SK-N-SH treated with all-trans-retinoic acid at 6 μM for 48 hours (cell line): ENCODE results near the gene PFKFB2.

Experiments used
- ATAC-seq: fragments of 200-7000 bp; cut with Tn5 transposase; 3 replicates; pipeline ENCODE4 v1.9.1; 2020; ENCODE audit warnings: mild to moderate bottlenecking, moderate library complexity
- ARNTL ChIP-seq: fragments of 450-650 bp; formaldehyde crosslinking; IDR thresholded peaks from 2 replicates; pipeline ENCODE4 v1.5.0; 2020; ENCODE audit warnings: low read depth, mild to moderate bottlenecking, moderate library complexity, borderline replicate concordance
- BACH2 ChIP-seq: fragments of 250-450 bp; sonication (Bioruptor Pico); IDR thresholded peaks from 2 replicates; pipeline ENCODE4 v1.9.0; 2021; ENCODE audit warnings: mild to moderate bottlenecking, borderline replicate concordance
- CSDC2 ChIP-seq: fragments of 250-450 bp; sonication (Bioruptor Pico); IDR thresholded peaks from 2 replicates; pipeline ENCODE4 v1.5.0; 2020; ENCODE audit warnings: mild to moderate bottlenecking, moderate library complexity
- ESRRG ChIP-seq: fragments of 250-450 bp; sonication (Bioruptor Pico); IDR thresholded peaks from 2 replicates; pipeline ENCODE4 v1.6.1; 2021; ENCODE audit warnings: mild to moderate bottlenecking
- ISL1 ChIP-seq: fragments of 250-450 bp; sonication (Bioruptor Pico); IDR thresholded peaks from 2 replicates; pipeline ENCODE4 v2.1.2; 2022; ENCODE audit warnings: mild to moderate bottlenecking, moderate library complexity
- PPARA ChIP-seq: fragments of 250-450 bp; sonication (Bioruptor Pico); IDR thresholded peaks from 2 replicates; pipeline ENCODE4 v1.5.0; 2020; ENCODE audit warnings: mild to moderate bottlenecking, borderline replicate concordance
- TOX ChIP-seq: fragments of 250-450 bp; sonication (Bioruptor Pico); IDR thresholded peaks from 2 replicates; pipeline ENCODE4 v1.8.0; 2021; ENCODE audit warnings: mild to moderate bottlenecking, moderate library complexity, borderline replicate concordance
- ZC3H10 ChIP-seq: fragments of 250-450 bp; sonication (Bioruptor Pico); IDR thresholded peaks from 2 replicates; pipeline ENCODE4 v1.5.1; 2021; ENCODE audit warnings: mild to moderate bottlenecking, moderate library complexity
- ZFP3 ChIP-seq: fragments of 250-450 bp; sonication (Bioruptor Pico); IDR thresholded peaks from 2 replicates; pipeline ENCODE4 v1.5.0; 2020; ENCODE audit warnings: mild to moderate bottlenecking, moderate library complexity
- ZFP30 ChIP-seq: fragments of 450-650 bp; formaldehyde crosslinking; IDR thresholded peaks from 2 replicates; pipeline ENCODE4 v1.5.0; 2022; ENCODE audit warnings: mild to moderate bottlenecking, moderate library complexity
- ZNF70 ChIP-seq: fragments of 450-650 bp; formaldehyde crosslinking; IDR thresholded peaks from 2 replicates; pipeline ENCODE4 v1.5.0; 2020; ENCODE audit warnings: mild to moderate bottlenecking, moderate library complexity
- TF ChIP-seq, protein P1 (sequence below): fragments of 250-450 bp; sonication (Bioruptor Pico); IDR thresholded peaks from 2 replicates; pipeline ENCODE4 v1.8.0; 2021; ENCODE audit warnings: low read depth, mild to moderate bottlenecking, moderate library complexity, borderline replicate concordance
- TF ChIP-seq, protein P2 (sequence below): fragments of 250-450 bp; sonication (Bioruptor Pico); IDR thresholded peaks from 2 replicates; pipeline ENCODE4 v1.5.1; 2020; ENCODE audit warnings: low read depth, mild to moderate bottlenecking, moderate library complexity
- TF ChIP-seq, protein P3 (sequence below): fragments of 250-450 bp; sonication (Bioruptor Pico); IDR thresholded peaks from 2 replicates; pipeline ENCODE4 v1.5.1; 2021; ENCODE audit warnings: mild to moderate bottlenecking, moderate library complexity

PFKFB2 gene

DNA sequence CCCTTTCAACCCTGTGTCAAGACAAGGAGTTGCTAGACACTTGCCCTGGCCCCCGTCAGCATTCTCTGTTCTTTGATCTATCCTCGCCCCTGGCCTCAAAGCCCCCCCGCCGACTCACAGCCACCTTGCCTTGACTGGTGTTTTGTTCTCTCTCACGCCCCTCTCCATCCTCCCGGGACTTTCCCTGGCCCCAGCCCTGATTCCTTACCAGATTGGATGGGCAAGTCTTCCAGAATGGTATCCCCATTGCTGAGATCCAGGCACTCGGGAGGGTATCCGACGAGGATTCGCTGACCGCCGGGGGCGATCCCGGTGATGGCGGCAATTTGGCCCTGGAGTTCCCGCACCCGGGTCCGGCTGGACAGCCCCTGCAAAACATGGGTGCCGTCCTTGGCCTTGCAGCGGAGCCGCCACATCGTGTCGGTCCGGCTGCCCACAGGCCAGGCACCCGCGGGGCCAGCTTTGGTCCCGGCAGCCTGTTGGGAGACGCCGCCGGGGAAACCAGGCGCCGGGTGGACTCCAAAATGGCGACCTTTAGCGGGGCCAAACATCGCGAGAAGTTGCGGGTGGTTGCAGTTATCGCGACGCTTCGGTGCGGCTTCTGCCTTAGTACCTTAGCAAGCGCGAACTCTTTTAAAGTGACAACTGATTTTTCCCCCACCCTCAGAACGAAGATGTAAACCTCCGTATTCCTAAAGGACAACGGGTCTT is 2.4 kb upstream of the PFKFB2 start (continued):
- no peak for TF ChIP-seq ESRRG (CRISPR knock-in tag)

DNA sequence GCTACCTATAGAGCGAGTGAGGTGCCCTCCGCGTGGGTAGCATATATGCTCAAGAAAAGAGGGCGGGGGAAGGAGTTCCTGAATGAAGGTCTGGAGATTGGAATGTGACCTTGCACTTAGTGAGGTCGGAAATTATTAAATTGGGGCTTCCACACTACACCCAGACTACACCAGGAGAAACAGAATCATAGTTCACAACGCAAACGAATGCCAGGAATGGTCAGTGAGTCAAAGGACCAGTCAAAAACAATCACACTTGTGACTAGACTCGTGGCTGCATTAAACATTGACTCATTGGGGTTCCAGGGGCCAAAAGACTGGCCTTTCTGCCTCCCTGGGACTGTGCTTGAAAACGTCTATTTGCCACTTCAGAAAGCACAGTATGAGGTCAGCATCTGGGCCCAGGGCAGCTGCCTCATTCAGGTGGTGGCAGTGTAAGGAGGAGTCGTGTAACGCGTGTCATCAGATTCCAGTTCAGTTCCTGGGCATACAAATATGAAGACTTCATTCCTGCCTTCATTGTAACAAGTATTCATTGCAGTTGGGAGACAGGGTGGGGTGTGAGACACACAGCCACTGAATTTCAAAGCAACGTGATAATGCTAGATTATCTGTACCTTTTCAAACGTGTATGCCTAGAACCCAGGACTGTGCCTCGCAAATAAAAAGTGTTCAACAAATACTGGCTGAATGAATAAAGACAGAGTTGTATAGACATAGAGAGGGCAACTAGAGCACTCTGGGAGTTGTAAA is 1.7 kb upstream of the PFKFB2 start, which contains the start of gene YOD1:
Gene YOD1 (minus strand): TSS at position 18 of the 753 bp plus-strand sequence. CDS start 178 bp downstream, outside the sequence.
- peak; percentile 3 for ATAC-seq

DNA sequence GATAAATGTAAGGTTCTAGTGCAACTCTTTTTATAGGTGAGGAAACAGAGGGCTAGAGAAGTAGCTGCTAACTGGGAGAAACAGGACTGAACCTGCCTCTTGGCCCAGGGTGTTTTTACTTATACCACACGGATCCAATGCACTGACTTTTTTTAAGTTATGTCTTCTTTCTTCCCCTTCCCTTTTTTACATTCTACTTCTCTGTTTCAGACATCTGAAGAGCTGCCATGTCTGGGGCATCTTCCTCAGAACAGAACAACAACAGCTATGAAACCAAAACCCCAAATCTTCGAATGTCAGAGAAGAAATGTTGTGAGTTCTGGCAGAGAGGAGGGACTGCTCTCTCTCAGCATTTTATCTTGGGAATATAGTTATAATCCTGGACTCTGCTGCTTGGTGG is 1.4 kb downstream of the PFKFB2 start:
- no peak for ATAC-seq
- TF ChIP-seq TOX (no peak), PPARA (CRISPR knock-in tag) (no peak), BACH2 (no peak), ISL1 (CRISPR knock-in tag) (no peak), CSDC2 (CRISPR knock-in tag) (no peak), ZNF70 (CRISPR knock-in tag) (no peak), ARNTL (CRISPR knock-in tag) (no peak), ZFP30 (CRISPR knock-in tag) (no peak)
- TF ChIP-seq, protein P1, sequence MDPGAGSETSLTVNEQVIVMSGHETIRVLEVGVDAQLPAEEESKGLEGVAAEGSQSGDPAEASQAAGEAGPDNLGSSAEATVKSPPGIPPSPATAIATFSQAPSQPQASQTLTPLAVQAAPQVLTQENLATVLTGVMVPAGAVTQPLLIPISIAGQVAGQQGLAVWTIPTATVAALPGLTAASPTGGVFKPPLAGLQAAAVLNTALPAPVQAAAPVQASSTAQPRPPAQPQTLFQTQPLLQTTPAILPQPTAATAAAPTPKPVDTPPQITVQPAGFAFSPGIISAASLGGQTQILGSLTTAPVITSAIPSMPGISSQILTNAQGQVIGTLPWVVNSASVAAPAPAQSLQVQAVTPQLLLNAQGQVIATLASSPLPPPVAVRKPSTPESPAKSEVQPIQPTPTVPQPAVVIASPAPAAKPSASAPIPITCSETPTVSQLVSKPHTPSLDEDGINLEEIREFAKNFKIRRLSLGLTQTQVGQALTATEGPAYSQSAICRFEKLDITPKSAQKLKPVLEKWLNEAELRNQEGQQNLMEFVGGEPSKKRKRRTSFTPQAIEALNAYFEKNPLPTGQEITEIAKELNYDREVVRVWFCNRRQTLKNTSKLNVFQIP (CRISPR knock-in tag) = no peak
- TF ChIP-seq, protein P2, sequence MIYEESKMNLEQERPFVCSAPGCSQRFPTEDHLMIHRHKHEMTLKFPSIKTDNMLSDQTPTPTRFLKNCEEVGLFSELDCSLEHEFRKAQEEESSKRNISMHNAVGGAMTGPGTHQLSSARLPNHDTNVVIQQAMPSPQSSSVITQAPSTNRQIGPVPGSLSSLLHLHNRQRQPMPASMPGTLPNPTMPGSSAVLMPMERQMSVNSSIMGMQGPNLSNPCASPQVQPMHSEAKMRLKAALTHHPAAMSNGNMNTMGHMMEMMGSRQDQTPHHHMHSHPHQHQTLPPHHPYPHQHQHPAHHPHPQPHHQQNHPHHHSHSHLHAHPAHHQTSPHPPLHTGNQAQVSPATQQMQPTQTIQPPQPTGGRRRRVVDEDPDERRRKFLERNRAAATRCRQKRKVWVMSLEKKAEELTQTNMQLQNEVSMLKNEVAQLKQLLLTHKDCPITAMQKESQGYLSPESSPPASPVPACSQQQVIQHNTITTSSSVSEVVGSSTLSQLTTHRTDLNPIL (CRISPR knock-in tag) = no peak

More for the DNA sequence above, 1.7 kb upstream of the PFKFB2 start, which contains the start of gene YOD1:
- TF ChIP-seq ARNTL (CRISPR knock-in tag) (no peak), BACH2 (no peak)

DNA sequence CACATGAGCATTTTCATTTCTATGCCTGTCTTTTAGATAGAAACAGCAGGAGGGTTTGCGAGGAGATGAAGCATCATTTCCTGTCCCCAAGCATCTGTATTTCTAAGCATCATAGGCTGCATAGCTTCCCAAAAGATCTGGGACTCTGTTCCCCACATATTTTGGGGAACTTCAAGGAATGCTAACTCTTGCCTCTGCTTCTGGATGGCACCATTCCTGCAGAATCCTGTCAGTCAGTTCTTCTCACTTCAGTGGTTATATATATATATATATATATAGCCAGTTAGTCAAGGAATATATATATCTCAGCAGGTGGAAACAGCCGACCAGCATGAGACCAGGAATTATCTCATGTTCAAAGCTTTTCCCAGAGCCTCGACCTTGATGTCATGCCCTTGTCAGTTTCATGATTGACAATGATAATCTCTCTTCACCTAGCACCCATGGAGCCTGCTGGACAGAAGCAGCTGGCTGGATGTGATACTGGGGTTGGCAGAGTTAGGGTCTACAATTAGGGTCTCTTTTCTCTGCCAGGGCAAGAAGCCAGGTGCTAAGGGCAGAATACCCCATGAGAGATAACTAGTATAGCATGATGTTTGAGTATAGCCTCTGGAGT is 2.4 kb downstream of the PFKFB2 start:
- no peak for TF ChIP-seq ZNF70 (CRISPR knock-in tag)
- TF ChIP-seq, protein P1 (CRISPR knock-in tag) = no peak
- no peak for ATAC-seq

DNA sequence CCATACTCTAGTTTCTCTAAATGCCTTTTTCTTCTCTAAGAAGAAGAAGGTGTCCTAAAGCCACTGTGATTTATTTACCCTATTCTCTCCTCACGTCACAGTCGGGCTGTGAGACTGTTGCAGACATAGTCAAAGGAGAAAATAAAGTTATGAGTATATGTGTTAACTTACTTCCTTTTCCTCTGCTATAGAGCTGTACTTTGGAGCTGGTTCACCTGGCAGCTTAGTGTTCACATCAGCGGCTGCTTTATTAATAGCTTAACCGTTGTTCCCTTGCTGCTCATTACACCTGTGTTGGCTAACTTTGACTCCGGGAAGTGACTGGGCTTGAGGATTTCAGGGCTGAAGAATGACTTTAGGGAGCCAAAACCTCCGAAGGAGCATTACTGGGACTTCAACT is 3.6 kb downstream of the PFKFB2 start:
- TF ChIP-seq ESRRG (CRISPR knock-in tag) = no peak
- TF ChIP-seq, protein P2 (CRISPR knock-in tag) = no peak
- TF ChIP-seq ZFP3 (CRISPR knock-in tag) = no peak
- no peak for TF ChIP-seq TOX
- ATAC-seq = no peak

DNA sequence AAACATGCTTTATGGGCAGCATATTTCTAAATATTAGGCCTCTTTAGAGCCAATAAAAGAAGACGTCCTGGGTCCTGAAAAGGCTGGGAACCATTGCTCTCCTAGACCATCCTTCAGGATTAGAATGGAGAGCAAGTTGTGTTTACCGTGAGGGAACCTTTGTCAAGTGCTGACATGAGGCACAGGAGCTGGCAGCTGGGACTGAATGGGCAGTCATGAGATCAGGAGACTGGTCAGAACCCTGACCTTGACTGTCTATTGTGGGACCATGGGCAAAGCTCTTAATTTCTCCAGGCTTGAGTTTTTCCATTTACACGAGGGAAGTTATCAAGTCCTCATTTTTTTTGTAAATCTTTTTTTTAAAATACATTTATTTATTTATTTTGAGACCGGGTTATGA is 5.2 kb downstream of the PFKFB2 start:
- ATAC-seq = no peak
- TF ChIP-seq, protein P2 (CRISPR knock-in tag) = no peak
- TF ChIP-seq, protein P3, sequence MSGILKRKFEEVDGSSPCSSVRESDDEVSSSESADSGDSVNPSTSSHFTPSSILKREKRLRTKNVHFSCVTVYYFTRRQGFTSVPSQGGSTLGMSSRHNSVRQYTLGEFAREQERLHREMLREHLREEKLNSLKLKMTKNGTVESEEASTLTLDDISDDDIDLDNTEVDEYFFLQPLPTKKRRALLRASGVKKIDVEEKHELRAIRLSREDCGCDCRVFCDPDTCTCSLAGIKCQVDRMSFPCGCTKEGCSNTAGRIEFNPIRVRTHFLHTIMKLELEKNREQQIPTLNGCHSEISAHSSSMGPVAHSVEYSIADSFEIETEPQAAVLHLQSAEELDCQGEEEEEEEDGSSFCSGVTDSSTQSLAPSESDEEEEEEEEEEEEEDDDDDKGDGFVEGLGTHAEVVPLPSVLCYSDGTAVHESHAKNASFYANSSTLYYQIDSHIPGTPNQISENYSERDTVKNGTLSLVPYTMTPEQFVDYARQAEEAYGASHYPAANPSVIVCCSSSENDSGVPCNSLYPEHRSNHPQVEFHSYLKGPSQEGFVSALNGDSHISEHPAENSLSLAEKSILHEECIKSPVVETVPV (CRISPR knock-in tag) = no peak
- TF ChIP-seq ZC3H10 (CRISPR knock-in tag) (no peak), ZFP3 (CRISPR knock-in tag) (no peak), TOX (no peak), PPARA (CRISPR knock-in tag) (no peak)
- TF ChIP-seq, protein P1 (CRISPR knock-in tag) = no peak
